SK-N-SH treated with all-trans-retinoic acid at 6 μM for 48 hours (cell line): ENCODE data around the gene MYH6.

Experiments
- ATAC-seq: fragments of 200-7000 bp; cut with Tn5 transposase; 3 replicates; pipeline ENCODE4 v1.9.1; 2020; ENCODE audit warnings: mild to moderate bottlenecking, moderate library complexity
- BACH2 ChIP-seq: fragments of 250-450 bp; sonication (Bioruptor Pico); IDR thresholded peaks from 2 replicates; pipeline ENCODE4 v1.9.0; 2021; ENCODE audit warnings: mild to moderate bottlenecking, borderline replicate concordance
- ESRRG ChIP-seq: fragments of 250-450 bp; sonication (Bioruptor Pico); IDR thresholded peaks from 2 replicates; pipeline ENCODE4 v1.6.1; 2021; ENCODE audit warnings: mild to moderate bottlenecking
- GLIS3 ChIP-seq: fragments of 250-450 bp; sonication (Bioruptor Pico); IDR thresholded peaks from 2 replicates; pipeline ENCODE4 v1.5.0; 2020; ENCODE audit warnings: mild to moderate bottlenecking, moderate library complexity
- ISL1 ChIP-seq: fragments of 250-450 bp; sonication (Bioruptor Pico); IDR thresholded peaks from 2 replicates; pipeline ENCODE4 v2.1.2; 2022; ENCODE audit warnings: mild to moderate bottlenecking, moderate library complexity
- OSR1 ChIP-seq: fragments of 250-450 bp; sonication (Bioruptor Pico); IDR thresholded peaks from 2 replicates; pipeline ENCODE4 v1.8.0; 2022; ENCODE audit warnings: moderate library complexity, mild to moderate bottlenecking, inconsistent platforms
- PPARA ChIP-seq: fragments of 250-450 bp; sonication (Bioruptor Pico); IDR thresholded peaks from 2 replicates; pipeline ENCODE4 v1.5.0; 2020; ENCODE audit warnings: mild to moderate bottlenecking, borderline replicate concordance
- RARB ChIP-seq: fragments of 250-450 bp; sonication (Bioruptor Pico); IDR thresholded peaks from 2 replicates; pipeline ENCODE4 v1.8.0; 2021; ENCODE audit warnings: mild to moderate bottlenecking, moderate library complexity
- SNAI2 ChIP-seq: fragments of 250-450 bp; sonication (Bioruptor Pico); IDR thresholded peaks from 2 replicates; pipeline ENCODE4 v1.5.0; 2020; ENCODE audit warnings: mild to moderate bottlenecking, moderate library complexity
- TCF4 ChIP-seq: fragments of 250-450 bp; sonication (Bioruptor Pico); IDR thresholded peaks from 2 replicates; pipeline ENCODE4 v1.8.0; 2021; ENCODE audit warnings: mild to moderate bottlenecking, moderate library complexity, borderline replicate concordance
- TOX ChIP-seq: fragments of 250-450 bp; sonication (Bioruptor Pico); IDR thresholded peaks from 2 replicates; pipeline ENCODE4 v1.8.0; 2021; ENCODE audit warnings: mild to moderate bottlenecking, moderate library complexity, borderline replicate concordance
- ZC3H10 ChIP-seq: fragments of 250-450 bp; sonication (Bioruptor Pico); IDR thresholded peaks from 2 replicates; pipeline ENCODE4 v1.5.1; 2021; ENCODE audit warnings: mild to moderate bottlenecking, moderate library complexity
- ZFP3 ChIP-seq: fragments of 250-450 bp; sonication (Bioruptor Pico); IDR thresholded peaks from 2 replicates; pipeline ENCODE4 v1.5.0; 2020; ENCODE audit warnings: mild to moderate bottlenecking, moderate library complexity
- ZFP30 ChIP-seq: fragments of 450-650 bp; formaldehyde crosslinking; IDR thresholded peaks from 2 replicates; pipeline ENCODE4 v1.5.0; 2022; ENCODE audit warnings: mild to moderate bottlenecking, moderate library complexity
- ZNF565 ChIP-seq: fragments of 450-650 bp; formaldehyde crosslinking; conservative IDR thresholded peaks from 2 replicates; pipeline ENCODE4 v1.5.0; 2020; ENCODE audit warnings: low read depth, mild to moderate bottlenecking, moderate library complexity
- ZNF70 ChIP-seq: fragments of 450-650 bp; formaldehyde crosslinking; IDR thresholded peaks from 2 replicates; pipeline ENCODE4 v1.5.0; 2020; ENCODE audit warnings: mild to moderate bottlenecking, moderate library complexity
- ZNF8 ChIP-seq: fragments of 450-650 bp; formaldehyde crosslinking; IDR thresholded peaks from 2 replicates; pipeline ENCODE4 v1.5.0; 2020; ENCODE audit warnings: mild to moderate bottlenecking, moderate library complexity
- TF ChIP-seq, protein P1 (sequence below): fragments of 250-450 bp; sonication (Bioruptor Pico); IDR thresholded peaks from 2 replicates; pipeline ENCODE4 v1.5.1; 2021; ENCODE audit warnings: mild to moderate bottlenecking, moderate library complexity
- TF ChIP-seq, protein P2 (sequence below): fragments of 250-450 bp; sonication (Bioruptor Pico); IDR thresholded peaks from 2 replicates; pipeline ENCODE4 v1.5.0; 2020; ENCODE audit warnings: mild to moderate bottlenecking, moderate library complexity
- TF ChIP-seq, protein P3 (sequence below): fragments of 250-450 bp; sonication (Bioruptor Pico); IDR thresholded peaks from 2 replicates; pipeline ENCODE4 v1.8.0; 2020; ENCODE audit warnings: mild to moderate bottlenecking, moderate library complexity, borderline replicate concordance
- TF ChIP-seq, protein P4 (sequence below): fragments of 250-450 bp; sonication (Bioruptor Pico); IDR thresholded peaks from 2 replicates; pipeline ENCODE4 v1.8.0; 2021; ENCODE audit warnings: low read depth, mild to moderate bottlenecking, moderate library complexity, borderline replicate concordance
- TF ChIP-seq, protein P5 (sequence below): fragments of 250-450 bp; sonication (Bioruptor Pico); IDR thresholded peaks from 2 replicates; pipeline ENCODE4 v1.5.1; 2020; ENCODE audit warnings: low read depth, mild to moderate bottlenecking, moderate library complexity

Gene MYH6

DNA sequence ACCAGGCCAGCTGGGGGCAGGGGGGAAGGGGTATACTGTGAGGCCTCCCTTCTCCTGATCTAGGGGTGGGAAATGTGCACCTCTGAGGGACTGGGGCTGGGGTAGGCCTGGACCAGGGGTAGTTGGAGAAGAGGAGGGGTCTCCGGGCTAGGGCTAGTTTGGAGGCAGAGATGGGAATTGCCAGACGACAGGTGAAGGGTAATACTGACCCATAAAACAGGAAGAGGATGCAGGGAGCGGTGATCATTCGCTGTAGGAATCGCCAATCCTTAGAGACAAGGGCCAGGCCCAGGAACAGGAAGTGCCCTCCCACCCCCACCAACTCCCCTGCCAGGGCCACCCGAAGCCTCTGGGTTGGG lies 59.8 kb downstream of the MYH6 start:
- TF ChIP-seq ESRRG (no peak), ZC3H10 (CRISPR knock-in tag) (no peak), BACH2 (CRISPR knock-in tag) (no peak), SNAI2 (no peak), ZNF70 (CRISPR knock-in tag) (no peak), ISL1 (CRISPR knock-in tag) (no peak), ZNF8 (no peak), ZNF565 (CRISPR knock-in tag) (no peak), RARB (CRISPR knock-in tag) (no peak), OSR1 (CRISPR knock-in tag) (no peak), ZFP30 (no peak), TCF4 (CRISPR knock-in tag) (no peak), TOX (CRISPR knock-in tag) (no peak)
- TF ChIP-seq, protein P1, sequence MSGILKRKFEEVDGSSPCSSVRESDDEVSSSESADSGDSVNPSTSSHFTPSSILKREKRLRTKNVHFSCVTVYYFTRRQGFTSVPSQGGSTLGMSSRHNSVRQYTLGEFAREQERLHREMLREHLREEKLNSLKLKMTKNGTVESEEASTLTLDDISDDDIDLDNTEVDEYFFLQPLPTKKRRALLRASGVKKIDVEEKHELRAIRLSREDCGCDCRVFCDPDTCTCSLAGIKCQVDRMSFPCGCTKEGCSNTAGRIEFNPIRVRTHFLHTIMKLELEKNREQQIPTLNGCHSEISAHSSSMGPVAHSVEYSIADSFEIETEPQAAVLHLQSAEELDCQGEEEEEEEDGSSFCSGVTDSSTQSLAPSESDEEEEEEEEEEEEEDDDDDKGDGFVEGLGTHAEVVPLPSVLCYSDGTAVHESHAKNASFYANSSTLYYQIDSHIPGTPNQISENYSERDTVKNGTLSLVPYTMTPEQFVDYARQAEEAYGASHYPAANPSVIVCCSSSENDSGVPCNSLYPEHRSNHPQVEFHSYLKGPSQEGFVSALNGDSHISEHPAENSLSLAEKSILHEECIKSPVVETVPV (CRISPR knock-in tag), result no peak
- TF ChIP-seq, protein P2, sequence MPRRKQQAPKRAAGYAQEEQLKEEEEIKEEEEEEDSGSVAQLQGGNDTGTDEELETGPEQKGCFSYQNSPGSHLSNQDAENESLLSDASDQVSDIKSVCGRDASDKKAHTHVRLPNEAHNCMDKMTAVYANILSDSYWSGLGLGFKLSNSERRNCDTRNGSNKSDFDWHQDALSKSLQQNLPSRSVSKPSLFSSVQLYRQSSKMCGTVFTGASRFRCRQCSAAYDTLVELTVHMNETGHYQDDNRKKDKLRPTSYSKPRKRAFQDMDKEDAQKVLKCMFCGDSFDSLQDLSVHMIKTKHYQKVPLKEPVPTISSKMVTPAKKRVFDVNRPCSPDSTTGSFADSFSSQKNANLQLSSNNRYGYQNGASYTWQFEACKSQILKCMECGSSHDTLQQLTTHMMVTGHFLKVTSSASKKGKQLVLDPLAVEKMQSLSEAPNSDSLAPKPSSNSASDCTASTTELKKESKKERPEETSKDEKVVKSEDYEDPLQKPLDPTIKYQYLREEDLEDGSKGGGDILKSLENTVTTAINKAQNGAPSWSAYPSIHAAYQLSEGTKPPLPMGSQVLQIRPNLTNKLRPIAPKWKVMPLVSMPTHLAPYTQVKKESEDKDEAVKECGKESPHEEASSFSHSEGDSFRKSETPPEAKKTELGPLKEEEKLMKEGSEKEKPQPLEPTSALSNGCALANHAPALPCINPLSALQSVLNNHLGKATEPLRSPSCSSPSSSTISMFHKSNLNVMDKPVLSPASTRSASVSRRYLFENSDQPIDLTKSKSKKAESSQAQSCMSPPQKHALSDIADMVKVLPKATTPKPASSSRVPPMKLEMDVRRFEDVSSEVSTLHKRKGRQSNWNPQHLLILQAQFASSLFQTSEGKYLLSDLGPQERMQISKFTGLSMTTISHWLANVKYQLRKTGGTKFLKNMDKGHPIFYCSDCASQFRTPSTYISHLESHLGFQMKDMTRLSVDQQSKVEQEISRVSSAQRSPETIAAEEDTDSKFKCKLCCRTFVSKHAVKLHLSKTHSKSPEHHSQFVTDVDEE (CRISPR knock-in tag), result no peak
- TF ChIP-seq, protein P3, sequence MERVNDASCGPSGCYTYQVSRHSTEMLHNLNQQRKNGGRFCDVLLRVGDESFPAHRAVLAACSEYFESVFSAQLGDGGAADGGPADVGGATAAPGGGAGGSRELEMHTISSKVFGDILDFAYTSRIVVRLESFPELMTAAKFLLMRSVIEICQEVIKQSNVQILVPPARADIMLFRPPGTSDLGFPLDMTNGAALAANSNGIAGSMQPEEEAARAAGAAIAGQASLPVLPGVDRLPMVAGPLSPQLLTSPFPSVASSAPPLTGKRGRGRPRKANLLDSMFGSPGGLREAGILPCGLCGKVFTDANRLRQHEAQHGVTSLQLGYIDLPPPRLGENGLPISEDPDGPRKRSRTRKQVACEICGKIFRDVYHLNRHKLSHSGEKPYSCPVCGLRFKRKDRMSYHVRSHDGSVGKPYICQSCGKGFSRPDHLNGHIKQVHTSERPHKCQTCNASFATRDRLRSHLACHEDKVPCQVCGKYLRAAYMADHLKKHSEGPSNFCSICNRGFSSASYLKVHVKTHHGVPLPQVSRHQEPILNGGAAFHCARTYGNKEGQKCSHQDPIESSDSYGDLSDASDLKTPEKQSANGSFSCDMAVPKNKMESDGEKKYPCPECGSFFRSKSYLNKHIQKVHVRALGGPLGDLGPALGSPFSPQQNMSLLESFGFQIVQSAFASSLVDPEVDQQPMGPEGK, result no peak
- TF ChIP-seq, protein P4, sequence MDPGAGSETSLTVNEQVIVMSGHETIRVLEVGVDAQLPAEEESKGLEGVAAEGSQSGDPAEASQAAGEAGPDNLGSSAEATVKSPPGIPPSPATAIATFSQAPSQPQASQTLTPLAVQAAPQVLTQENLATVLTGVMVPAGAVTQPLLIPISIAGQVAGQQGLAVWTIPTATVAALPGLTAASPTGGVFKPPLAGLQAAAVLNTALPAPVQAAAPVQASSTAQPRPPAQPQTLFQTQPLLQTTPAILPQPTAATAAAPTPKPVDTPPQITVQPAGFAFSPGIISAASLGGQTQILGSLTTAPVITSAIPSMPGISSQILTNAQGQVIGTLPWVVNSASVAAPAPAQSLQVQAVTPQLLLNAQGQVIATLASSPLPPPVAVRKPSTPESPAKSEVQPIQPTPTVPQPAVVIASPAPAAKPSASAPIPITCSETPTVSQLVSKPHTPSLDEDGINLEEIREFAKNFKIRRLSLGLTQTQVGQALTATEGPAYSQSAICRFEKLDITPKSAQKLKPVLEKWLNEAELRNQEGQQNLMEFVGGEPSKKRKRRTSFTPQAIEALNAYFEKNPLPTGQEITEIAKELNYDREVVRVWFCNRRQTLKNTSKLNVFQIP (CRISPR knock-in tag), result no peak
- TF ChIP-seq, protein P5, sequence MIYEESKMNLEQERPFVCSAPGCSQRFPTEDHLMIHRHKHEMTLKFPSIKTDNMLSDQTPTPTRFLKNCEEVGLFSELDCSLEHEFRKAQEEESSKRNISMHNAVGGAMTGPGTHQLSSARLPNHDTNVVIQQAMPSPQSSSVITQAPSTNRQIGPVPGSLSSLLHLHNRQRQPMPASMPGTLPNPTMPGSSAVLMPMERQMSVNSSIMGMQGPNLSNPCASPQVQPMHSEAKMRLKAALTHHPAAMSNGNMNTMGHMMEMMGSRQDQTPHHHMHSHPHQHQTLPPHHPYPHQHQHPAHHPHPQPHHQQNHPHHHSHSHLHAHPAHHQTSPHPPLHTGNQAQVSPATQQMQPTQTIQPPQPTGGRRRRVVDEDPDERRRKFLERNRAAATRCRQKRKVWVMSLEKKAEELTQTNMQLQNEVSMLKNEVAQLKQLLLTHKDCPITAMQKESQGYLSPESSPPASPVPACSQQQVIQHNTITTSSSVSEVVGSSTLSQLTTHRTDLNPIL (CRISPR knock-in tag), result no peak
- no peak for ATAC-seq

DNA sequence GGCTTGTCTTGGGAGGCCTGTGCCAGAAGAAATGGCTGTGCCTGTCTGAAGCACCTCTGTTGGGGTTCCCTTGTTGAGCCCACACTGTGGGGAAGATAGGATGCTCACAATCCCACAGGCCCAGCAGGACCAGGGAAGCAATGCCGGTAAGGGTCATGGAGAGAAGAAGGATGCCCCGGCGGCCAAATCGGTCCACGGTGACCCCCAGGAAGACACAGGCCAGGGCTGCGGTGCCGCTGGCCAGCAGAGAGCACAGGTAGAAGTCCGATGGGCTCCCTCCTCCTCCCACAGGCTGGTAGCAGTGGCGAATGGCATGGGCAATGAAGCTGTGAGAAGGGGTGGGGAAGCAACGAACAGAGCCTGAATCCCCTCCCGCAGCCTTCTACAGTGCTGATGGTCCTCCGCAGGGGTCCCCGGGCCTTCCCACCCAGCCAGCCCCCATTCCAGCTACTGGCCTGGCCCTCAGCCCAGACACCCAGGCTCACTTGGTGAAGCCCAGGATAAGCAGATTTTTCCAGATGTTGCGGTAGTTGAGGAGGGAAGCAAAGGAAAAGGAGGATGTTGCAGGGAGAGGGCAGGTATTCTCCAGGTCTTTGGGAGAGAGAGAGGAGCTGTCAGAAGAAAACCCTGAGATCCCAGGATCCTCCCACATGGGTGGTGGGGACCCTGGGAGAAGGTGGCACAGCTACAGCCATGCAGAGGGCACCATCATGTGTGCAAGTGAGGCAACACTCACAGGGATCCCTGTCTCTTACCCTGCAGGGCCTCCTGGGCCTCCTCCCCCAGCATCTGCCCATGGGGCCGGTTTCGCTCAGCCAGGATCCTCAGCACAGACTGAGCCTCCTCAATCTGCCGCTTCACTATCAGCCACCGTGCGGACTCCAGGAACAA lies 60.4 kb downstream of the MYH6 start:
- ATAC-seq, result no peak
- TF ChIP-seq, protein P5 (CRISPR knock-in tag), result no peak
- TF ChIP-seq PPARA (no peak), ZFP3 (CRISPR knock-in tag) (no peak), OSR1 (CRISPR knock-in tag) (no peak), ZNF70 (CRISPR knock-in tag) (no peak), GLIS3 (no peak), ZC3H10 (CRISPR knock-in tag) (no peak), TCF4 (CRISPR knock-in tag) (no peak)
- TF ChIP-seq, protein P1 (CRISPR knock-in tag), result no peak
- TF ChIP-seq, protein P2 (CRISPR knock-in tag), result no peak
- TF ChIP-seq, protein P4 (CRISPR knock-in tag), result no peak
